GM19452 (cell line): ENCODE results near the gene BET1L.

Experiments
- ATAC-seq: cut with Tn5 transposase; IDR thresholded peaks from one replicate; pipeline ENCODE4 v1.9.1; 2021; ENCODE audit not compliant: unreplicated experiment

Gene BET1L

GRCh38 chr11:210803-211180 is 3.6 kb upstream of the BET1L start:
- no peak for ATAC-seq

GRCh38 chr11:210122-210802 is 3.1 kb upstream of the BET1L start:
- no peak for ATAC-seq

DNA sequence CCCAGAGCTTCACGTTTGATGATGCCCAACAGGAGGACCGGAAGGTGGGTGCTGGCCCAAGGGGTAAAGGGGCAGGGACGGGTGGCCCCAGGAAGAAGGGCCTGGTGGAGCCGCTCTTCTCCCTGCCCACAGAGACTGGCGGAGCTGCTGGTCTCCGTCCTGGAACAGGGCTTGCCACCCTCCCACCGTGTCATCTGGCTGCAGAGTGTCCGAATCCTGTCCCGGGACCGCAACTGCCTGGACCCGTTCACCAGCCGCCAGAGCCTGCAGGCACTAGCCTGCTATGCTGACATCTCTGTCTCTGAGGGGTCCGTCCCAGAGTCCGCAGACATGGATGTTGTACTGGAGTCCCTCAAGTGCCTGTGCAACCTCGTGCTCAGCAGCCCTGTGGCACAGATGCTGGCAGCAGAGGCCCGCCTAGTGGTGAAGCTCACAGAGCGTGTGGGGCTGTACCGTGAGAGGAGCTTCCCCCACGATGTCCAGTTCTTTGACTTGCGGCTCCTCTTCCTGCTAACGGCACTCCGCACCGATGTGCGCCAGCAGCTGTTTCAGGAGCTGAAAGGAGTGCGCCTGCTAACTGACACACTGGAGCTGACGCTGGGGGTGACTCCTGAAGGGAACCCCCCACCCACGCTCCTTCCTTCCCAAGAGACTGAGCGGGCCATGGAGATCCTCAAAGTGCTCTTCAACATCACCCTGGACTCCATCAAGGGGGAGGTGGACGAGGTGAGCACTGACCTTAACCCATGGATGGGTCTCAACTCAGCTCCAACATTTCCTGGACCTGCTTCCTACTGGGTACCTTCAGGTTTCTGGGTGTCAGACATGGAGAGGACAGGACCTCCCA is 2.3 kb upstream of the BET1L start:
- ATAC-seq = no peak

- no peak for ATAC-seq
Measured at GRCh38 chr11:208917-209260, 1.7 kb upstream of the BET1L start.

DNA sequence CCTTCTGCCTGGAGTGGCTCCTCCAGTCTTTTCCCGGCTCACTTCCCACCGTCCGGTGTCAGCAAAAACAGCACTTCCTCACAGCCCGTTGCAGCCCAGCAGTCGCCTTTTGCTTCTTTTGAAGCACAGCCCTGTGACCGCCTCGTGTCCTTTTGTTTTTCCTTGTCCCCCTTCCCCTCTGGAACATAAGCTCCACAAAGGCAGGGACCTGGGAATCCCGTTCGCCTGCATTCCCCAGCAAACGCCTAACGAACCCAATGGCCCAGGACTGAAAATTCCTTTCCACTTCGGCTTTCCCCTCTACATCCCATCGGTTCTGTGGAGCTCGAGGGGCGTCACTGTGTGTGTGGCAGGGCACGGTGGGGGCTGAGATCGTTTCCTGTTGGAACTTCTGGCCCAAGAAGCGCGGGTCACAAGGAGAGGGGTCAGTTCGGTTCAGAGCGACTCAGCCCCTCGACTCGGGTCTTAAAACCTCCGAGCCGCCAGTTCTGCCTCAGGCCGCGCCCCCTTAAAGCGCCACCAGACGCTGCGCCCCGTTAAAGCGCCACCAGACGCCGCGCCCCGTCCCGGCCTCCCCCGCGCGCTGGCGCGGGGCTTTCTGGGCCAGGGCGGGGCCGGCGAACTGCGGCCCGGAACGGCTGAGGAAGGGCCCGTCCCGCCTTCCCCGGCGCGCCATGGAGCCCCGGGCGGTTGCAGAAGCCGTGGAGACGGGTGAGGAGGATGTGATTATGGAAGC is 1.1 kb upstream of the BET1L start:
- peak; percentile 41 for ATAC-seq

DNA sequence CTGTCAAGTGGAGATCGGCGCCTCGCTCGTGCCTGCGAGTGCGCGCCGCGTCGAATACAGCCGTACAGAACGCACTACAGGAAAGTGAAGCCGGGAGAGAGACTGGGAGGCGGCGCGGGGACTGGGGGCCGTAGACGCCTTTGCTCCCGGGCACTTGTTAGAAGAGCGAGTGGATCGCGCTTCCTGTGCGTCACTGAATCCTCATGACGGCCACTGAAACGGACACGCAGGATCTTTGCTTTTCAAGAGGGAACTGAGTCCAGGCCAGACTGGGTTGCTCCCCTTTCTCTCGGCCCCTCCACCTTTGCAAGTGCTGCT is 623 bp upstream of the BET1L start:
- no peak for ATAC-seq

GRCh38 chr11:206526-207207 is 532 bp downstream of the BET1L start:
- ATAC-seq = no peak

GRCh38 chr11:206002-206384 is 1.2 kb downstream of the BET1L start:
- ATAC-seq = no peak

- ATAC-seq = no peak
Measured at GRCh38 chr11:205221-206001, 1.8 kb downstream of the BET1L start.

DNA sequence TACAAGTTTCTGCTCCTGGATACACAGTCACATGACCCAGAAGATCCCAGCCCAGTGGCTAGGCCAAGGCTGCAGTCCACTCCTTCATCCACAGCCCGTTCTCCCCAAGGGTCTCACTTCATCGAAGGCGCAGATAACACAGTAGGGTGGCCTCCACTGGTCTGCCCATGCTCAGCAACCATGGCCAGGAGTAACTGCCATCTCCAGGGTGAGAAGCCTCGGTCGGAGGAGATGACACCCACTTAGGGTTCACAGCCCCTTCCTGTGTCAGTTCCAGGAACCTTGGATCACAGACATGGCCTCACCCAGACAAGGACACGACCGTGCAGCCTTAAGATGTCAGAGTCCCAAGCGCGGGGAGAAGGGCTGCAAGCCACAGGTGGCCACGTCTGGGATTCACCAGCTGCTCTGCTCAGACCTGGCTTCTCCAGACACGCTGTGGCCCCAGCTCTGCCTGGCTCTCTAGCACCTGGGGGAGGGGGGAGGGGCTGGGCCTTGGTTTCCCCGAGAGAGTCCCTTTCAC is 2.6 kb downstream of the BET1L start:
- no peak for ATAC-seq

DNA sequence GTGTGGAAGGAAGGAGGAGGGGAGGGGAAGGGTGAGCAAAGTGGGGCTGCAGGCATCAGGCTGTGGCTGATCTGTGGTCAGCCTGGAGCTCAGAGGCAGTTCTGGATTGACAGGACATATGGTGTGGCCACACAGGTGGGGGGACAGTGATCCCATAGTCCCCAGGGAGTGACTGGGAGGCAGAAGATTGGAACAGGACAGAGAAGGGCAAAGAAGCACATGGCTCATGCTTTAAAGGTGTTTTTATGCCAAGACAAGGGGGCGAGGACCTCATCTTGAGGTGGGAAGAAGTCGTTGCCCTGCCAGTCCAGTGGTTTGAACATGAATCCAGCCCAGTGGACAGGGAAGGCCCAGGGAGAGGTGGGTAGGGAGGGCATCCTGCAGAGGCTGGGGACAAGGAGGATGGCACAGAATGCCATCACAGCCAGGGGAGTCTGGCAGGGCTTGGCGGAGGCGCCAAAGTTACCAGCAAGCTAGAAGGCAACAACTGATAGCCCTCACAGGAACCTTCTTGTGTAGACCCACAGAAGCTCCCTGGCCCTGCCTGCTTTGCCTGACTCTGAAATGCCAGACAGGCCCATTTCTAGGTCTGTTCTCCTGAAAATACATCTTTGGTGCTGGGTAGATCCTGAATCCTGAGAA is 3.1 kb downstream of the BET1L start:
- no peak for ATAC-seq

- ATAC-seq = no peak
Measured at GRCh38 chr11:203056-203944, 3.9 kb downstream of the BET1L start.

DNA sequence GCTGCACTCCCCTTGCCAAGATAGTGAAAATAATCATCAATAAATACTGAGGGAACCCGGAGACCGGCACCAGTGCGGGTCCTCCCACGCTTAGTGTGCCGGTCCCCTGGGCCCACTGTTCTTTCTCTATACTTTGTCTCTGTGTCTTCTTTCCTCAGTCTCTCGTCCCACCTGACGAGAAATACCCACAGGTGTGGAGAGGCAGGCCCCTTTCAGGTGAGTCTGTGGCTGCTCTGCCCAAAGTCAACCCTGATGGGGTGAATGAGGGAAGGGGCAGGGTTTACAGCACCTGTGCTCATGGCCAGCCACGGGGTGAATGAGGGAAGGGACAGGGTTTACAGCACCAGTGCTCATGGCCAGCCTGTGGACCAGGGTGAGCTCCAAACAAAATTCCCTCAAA is 4.7 kb downstream of the BET1L start:
- ATAC-seq = no peak

DNA sequence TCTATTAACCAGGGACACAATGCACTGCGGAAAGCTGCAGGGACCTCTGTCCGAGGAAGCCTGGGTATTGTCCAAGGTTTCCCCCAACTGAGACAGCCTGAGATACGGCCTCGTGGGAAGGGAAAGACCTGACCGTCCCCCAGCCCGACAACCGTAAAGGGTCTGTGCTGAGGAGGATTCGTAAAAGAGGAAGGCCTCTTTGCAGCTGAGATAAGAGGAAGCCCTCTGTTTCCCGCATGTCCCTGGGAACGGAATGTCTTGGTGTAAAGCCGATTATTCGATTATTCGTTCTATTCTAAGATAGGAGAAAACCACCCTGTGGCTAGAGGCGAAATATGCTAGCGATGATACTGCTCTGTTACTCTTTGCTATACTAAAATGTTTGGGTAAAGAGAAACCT is 5.2 kb downstream of the BET1L start:
- ATAC-seq = no peak

DNA sequence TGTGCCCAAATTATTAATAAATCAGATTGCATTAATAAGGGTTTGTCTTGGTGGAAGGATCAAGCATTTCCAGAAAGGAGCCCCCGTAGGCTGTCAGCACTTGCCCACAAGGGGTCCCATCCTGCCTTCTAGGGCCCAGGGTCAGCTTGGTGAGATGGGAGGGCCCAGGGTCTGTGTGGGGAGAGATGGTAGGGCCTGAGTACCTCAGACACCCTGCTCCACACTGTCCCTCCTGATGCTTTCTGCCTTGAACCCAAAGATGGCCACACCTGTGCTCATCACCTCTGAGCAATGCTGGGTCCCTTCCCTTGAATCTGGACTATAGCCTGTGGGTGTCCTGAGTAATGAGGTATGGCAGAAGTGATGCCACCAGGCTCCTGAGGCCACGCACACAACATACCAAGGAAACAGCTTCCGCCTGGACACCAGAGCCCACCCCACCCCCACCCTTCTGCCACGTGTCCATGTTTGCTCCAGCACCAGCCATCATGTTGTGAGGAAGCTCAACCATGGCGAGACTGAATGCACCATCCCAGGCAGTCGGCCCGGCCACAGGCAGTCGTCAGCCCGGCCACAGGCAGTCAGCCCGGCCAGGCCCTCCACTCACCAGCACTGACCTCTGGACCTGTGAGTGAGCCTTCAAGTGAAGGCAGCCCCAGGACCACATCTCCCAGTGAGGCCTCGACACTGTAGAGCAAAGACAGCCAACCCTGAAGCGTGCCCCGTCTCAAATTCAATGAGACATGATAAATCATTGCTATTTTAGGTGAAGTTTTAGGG is 6.8 kb downstream of the BET1L start:
- no peak for ATAC-seq

- ATAC-seq = no peak
Measured at GRCh38 chr11:199782-200181, 7.4 kb downstream of the BET1L start.

DNA sequence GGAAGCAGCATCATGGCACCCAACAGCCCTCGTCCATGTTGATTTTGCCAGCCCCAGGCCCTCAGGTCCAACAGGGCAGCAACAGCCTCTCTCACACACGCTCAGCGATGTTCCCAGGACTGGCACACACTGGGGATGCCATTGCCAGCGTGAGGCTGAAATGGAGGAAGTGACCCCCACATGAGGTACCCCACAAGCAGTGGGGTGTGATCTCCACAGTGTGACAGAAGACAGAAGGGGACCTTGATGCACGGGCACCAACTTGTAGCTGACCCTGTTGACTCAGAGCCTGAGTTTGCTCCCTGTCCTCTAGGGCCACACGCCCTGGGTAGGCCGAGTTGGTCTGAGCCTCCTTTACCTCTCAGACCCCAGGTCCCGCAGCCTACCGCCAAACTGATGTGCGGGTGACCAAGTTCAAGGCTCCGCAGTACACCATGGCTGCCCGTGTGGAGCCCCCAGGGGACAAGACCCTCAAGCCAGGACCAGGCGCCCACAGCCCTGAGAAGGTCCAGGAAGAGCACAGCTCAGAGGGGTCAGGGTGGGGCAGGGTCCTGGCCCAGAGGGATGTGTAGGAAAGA is 8.1 kb downstream of the BET1L start:
- ATAC-seq = no peak

DNA sequence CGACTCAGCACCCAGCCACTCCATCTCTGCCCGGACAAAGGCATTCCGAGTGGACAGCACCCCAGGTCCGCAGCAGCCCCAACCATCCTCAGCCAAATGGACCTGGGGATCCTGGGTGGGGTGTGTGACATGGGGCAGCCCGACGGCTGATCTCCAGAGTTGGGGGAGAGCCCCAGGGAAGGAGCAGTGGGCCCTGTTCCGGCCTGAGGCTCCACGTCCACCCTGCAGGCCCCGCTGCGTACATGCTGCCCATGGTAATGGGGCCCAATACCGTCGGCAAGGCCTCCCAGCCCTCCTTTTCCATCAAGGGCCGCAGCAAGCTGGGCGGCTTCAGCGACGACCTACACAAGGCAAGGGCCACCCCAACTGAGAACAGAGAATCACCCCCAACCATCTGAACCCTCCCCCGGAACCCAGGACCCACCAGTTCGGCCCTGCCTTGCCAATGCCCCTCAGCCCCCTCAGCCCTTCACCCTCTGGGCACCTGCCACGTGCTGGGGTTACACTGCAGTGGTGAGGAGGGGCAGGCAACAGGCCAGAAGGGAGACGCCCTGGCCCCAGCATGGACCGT is 8.9 kb downstream of the BET1L start:
- ATAC-seq = no peak
